GM18858 (cell line): ENCODE data around the gene QPCTL.
"Not testable (repeated sequence)": the region's sequence is repeated elsewhere in the genome, so short reads cannot be mapped to it uniquely, and the experiment has no call there.

ENCODE experiments used
- ATAC-seq: cut with Tn5 transposase; IDR thresholded peaks from one replicate; pipeline ENCODE4 v1.9.1; 2021; ENCODE audit not compliant: unreplicated experiment

Gene QPCTL

DNA sequence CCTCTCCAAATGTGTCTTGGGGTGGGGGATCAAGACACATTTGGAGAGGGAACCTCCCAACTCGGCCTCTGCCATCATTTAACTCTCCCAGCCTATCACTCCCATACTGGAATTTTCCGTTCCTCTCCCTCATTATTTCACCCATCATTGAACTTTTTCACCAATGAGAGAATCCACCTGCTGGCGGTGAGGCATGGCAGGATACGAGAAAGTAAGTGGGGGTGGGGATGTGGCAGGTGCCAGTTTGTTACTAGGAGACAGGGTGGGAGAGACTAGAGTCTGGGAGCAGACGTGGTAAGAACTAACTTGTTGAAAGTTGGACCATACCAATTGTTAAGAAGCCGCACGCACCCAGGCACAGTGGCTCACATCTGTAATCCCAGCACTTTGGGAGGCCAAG lies 17.5 kb upstream of the QPCTL start:
- no peak for ATAC-seq

GRCh38 chr19:45676851-45677263 lies 15.6 kb upstream of the QPCTL start:
- no peak for ATAC-seq

DNA sequence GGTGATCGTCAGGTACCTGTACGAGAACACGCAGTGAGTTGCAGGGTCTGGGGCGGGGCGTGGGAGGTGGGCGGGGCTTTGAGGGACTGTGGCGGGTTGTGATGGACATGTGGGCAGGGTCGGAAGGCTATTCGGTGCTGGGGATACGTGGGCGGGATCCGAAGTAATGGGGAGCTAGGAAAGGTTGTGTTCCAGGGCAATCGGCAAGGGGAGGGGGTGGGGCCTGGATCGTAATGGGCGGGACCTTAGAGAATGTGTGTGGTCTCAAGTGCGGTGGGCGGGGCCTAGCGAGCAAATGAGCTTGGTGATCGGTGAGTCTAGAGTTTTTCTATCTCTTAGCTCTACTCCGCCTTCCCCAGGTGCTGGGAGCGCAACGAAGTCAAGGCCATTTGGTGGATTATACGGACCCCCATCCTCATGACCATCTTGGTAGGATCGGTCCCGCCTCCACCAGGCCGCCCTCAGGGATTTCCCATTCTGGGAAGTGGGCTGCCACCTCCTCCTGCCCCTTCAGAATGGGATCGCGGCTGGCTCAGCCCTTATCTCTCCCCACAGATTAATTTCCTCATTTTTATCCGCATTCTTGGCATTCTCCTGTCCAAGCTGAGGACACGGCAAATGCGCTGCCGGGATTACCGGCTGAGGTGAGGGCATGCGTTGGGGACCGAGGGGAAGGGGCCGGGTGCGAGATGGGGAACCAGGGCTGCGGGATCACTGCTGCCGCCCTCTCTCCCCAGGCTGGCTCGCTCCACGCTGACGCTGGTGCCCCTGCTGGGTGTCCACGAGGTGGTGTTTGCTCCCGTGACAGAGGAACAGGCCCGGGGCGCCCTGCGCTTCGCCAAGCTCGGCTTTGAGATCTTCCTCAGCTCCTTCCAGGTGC lies 14.9 kb upstream of the QPCTL start:
- no peak for ATAC-seq

DNA sequence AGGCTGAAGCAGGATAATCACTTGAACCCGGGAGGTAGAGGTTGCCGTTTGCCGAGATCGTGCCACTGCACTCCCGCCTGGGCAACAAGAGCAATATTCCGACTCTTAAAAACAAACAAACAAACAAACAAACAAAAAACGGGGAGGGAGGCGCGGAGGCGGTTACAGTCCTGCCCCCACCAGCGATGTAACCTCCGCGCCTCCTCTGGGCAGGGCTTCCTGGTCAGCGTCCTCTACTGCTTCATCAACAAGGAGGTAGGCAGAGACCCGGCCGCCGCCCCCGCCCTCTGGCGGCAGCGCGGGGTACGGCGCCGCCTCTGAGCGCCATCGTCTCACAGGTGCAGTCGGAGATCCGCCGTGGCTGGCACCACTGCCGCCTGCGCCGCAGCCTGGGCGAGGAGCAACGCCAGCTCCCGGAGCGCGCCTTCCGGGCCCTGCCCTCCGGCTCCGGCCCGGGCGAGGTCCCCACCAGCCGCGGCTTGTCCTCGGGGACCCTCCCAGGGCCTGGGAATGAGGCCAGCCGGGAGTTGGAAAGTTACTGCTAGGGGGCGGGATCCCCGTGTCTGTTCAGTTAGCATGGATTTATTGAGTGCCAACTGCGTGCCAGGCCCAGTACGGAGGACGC lies 11.0 kb upstream of the QPCTL start:
- ATAC-seq, result peak; percentile 78

- ATAC-seq, result no peak
Observed at GRCh38 chr19:45682117-45682516, 10.3 kb upstream of the QPCTL start.

DNA sequence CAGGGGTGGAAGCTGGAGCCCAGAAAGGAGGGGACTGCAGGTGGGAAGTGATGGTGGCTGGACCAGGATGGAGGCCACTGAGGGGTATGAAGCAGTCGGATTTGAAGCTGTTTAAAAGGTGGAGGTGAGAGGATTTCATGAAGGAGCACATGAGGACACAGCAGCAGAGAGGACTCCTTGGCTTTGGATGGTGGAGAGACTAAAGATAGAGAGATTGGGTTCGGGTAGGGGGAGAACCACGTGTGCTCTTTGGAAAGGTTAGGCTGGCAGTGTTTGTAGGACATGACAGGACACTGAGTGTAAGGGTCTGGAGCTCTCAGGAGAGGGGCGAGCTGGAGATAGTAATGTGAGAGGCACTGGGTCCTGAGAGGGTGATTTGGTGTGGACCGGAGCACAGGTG lies 9.6 kb upstream of the QPCTL start:
- no peak for ATAC-seq

GRCh38 chr19:45685045-45685444 lies 7.4 kb upstream of the QPCTL start:
- not testable (repeated sequence) for ATAC-seq

DNA sequence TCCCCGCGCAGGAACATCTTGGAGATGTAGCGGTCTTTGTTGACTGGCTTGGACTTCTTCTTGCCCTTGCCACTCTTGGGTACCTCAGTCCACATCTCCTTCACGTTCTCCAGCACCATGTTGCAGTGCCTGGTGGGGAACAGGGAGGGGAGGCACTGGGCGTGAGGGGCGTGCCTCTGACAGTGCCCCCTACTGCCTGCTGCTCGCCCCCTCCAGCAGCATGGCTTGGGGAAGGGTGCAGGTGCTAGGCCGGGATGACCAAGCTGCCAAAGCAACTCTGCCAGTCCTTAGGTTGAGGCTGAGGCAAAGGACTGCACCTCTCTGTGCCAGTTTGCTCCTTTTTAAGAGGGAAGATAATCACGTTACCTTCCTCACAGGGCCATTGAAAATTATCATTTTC lies 4.9 kb upstream of the QPCTL start:
- ATAC-seq, result no peak

- ATAC-seq, result peak; percentile 36
Observed at GRCh38 chr19:45691516-45692186, 815 bp upstream of the QPCTL start, which contains the start of gene SNRPD2. SNRPD2 (minus strand) TSS chr19:45691953; CDS start chr19:45691888, 65 bp downstream.

GRCh38 chr19:45693106-45693788 lies 781 bp downstream of the QPCTL start:
- no peak for ATAC-seq

- ATAC-seq, result no peak
Observed at GRCh38 chr19:45701676-45702075, 9.2 kb downstream of the QPCTL start.

GRCh38 chr19:45705115-45705514 lies 12.6 kb downstream of the QPCTL start:
- ATAC-seq, result no peak

DNA sequence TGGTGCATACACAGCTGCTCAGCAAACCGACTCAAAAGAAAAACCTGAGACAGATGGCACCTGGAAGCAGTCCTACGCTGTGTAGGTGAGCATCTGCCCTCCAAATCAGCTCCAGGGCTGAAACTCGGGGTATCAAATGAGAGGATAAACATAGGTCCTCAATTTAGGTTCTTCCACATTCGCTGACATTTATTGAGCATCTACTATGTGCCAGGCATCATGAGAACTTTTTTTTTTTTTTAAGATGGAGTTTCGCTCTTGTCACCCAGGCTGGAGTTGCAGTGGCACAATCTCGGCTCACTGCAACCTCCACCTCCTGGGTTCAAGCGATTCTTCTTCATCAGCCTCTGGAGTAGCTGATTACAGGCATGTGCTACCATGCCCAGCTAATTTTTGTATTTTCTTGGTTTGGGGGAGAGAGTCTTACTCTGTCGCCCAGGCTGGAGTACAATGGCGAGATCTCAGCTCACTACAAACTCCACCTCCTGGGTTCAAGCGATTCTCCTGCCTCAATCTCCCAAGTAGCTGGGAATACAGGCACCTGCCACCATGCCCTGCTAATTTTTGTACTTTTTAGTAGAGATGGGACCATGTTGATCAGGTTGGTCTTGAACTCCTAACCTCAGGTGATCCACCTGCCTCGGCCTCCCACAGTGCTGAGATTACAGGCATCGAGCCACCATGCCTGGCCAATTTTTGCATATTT lies 13.4 kb downstream of the QPCTL start:
- ATAC-seq, result no peak

- ATAC-seq, result no peak
Observed at GRCh38 chr19:45710356-45711130, 18.1 kb downstream of the QPCTL start.

GRCh38 chr19:45711851-45712698 lies 19.6 kb downstream of the QPCTL start:
- ATAC-seq, result no peak

DNA sequence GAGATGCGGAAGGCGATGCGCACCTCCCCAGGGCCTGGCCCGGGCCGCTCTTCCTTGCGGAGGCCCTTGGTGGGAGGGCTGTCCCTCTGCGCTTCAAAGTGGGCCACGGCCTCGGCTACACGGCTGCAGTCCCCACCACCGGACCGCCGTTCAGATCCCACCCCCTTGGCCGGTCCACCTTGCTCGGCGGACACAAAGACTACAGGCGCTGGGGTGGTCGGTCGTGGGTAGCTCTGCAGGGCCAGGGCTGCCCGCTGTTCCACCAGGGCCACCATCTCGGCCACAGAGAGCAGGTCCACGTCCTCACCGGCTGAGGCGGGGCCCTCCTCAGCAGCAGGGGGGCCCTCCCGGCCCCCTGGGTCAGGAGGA lies 20.2 kb downstream of the QPCTL start:
- no peak for ATAC-seq

- ATAC-seq, result no peak
Observed at GRCh38 chr19:45713141-45713540, 20.7 kb downstream of the QPCTL start.

GRCh38 chr19:45715139-45715538 lies 22.7 kb downstream of the QPCTL start:
- no peak for ATAC-seq
